ENCODE results near the gene TMIE. TPM values are rescaled to one million over a fixed set of nuclear protein-coding genes. Genes with fewer than 3 reads are reported as not detected.

Gene TMIE
- total RNA-seq, 2 donors from 2014 or later = 0.84 to 1.0 TPM

- DNase-seq (ENCODE audit: low spot score in 2 of 2) (no peak), ATAC-seq (no peak)
- Mint-ChIP-seq H3K9me3 (no peaks in the 10 kb centered on the region), H3K36me3 (no peaks in the 10 kb centered on the region), H3K27ac (no peak overlapping the region)
These were observed 54.5 kb downstream of the TMIE start for GRCh38 chr3:46755646-46756045.

- no peaks in the 10 kb centered on the region for H3K9me3 Mint-ChIP-seq
- H3K27ac Mint-ChIP-seq = no peak overlapping the region
- H3K36me3 Mint-ChIP-seq = no peaks in the 10 kb centered on the region
- DNase-seq (ENCODE audit: low spot score in 2 of 2) = no peak
- no peak for ATAC-seq
These were observed 55.5 kb downstream of the TMIE start for GRCh38 chr3:46756642-46757041.

GRCh38 chr3:46759239-46760167 is 58.3 kb downstream of the TMIE start:
- Mint-ChIP-seq H3K36me3 (peaks cover 0 to 25% of the 10 kb centered on the region in 2 donors), H3K9me3 (peaks cover 0 to 18% of the 10 kb centered on the region in 2 donors), H3K27ac (no peak overlapping the region)
- DNase-seq (ENCODE audit: low spot score in 2 of 2) (no peak), ATAC-seq (no peak)

Other genes starting within 250 kb of the TMIE start
- gene LTF, start 236.5 kb upstream of the TMIE start, total RNA-seq = not detected
- not detected for gene RTP3, start 203.4 kb upstream of the TMIE start, total RNA-seq
- not detected for gene LRRC2, start 135.1 kb upstream of the TMIE start, total RNA-seq
- gene FAM240A, start 88.9 kb upstream of the TMIE start, total RNA-seq = not detected
- gene ALS2CL, start 7.7 kb upstream of the TMIE start, total RNA-seq = 1 to 10 TPM; 2.0 to 8.1 TPM
- not detected for gene PRSS50, start 16.5 kb downstream of the TMIE start, total RNA-seq
- gene MYL3, start 162.1 kb downstream of the TMIE start, total RNA-seq = not detected
- gene PTH1R, start 176.3 kb downstream of the TMIE start, total RNA-seq = not detected

All from activated naive CD4-positive, alpha-beta T cell treated with anti-CD3 and anti-CD28 coated beads, Interleukin-2, amount 50 U/mL, for 72 hours (primary cell).